Left kidney (tissue), 2 donors: ENCODE measurements around the gene SIRT7. TPM values are rescaled to one million over a fixed set of nuclear protein-coding genes. Genes with fewer than 3 reads are reported as not detected.

ENCODE experiments used
- DNase-seq: peaks from one replicate; pipeline ENCODE4 v3.0.0-alpha.2; 2013
- polyA plus RNA-seq: library from polyadenylated mRNA; unstranded; fragments of 120-200 nt; gene quantifications from one replicate; pipeline ENCODE4 v1.2.1, GENCODE V29; 2013; ENCODE audit not compliant: insufficient read length

Gene SIRT7
- polyA plus RNA-seq, 1 donor: 15.0 TPM

DNA sequence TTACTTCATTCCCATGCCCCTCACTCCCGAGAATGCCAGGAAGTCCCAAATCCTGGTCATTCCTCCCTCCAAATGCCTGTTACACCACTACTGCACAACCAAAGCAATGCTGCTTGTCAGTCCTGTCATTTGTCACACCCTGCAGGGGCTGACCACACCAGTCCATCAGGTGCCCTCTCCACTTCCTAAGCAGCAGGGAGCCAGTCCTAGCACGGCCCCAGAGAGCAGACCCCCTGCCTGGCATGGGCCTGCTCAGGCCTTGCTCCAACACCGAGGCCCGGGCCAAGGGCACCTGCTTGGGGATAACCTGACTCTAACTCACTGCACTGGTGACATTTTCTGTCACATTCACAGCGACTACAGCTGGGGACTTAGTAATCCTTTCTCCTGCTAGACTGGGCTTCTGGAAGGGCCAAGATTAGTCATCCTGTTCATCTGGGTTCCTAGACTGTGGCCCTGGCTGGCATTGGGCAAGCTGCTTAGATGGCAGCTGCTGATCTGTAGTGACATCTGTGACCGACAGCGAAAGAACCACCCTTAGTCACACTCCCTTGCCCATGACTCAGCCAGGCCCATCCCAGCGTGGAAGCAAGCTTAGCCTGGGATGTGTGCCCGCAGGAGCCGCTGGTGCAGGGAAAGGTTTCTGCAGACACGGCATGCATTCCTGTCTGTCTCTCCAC is 32.0 kb downstream of the SIRT7 start:
- no peak for DNase-seq

DNA sequence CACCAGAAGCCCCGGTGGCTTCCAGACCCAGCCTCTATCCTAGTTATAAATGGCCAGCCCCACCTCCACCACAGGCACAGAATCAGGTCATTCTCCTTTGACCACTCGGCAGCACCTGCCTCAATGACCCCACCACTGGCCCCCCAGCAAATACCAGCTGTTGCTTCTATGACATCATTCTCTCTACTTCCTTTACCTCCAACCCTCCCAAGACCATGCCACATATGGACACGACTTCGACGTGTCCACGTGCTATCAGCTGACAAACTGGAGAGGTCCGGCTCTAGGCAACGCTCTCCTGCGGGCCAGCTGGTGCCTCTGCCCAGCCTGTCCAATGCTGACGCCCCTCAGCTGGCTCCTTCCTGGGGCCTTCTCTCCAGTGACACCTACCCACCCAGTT is 32.5 kb downstream of the SIRT7 start:
- DNase-seq: no peak

DNA sequence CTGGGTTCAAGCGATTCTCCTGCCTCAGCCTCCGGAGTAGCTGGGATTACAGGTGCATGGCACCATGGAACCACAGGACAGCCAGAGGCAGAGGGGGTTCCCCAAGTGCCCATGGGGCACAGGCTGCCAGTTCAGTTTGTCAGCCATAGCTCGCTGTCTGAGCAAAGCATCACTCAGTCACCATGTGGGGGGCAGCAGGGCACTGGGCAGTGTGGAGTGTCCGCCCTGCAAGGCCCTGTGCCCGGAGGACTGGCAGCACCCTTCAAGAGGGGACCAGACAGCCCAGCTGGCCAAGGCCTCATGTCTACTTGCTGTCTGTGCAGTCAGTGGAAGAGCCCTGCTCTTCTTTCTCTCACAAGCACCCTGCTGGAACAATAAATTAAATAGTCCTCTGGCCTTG is 33.0 kb downstream of the SIRT7 start:
- no peak for DNase-seq

DNA sequence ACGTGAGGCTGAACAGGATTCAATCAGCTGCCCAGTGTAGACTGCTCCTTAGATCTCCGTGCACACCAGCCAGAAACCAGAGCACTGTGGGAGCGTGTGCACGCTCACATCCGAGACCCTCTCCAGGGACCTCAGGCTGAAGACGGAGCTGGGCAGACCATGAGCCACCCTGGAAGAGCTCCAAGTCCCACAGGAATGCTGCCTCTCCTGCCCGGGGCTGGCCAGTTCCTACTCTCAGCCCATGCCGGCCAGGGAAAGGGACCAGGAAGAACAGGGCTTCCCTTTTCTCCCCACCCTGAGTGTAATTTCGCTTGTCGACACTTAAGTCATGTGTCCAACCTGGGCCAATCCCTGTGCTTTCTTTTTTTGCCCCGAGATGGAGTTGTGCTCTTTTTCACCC is 33.5 kb downstream of the SIRT7 start:
- DNase-seq: no peak

DNA sequence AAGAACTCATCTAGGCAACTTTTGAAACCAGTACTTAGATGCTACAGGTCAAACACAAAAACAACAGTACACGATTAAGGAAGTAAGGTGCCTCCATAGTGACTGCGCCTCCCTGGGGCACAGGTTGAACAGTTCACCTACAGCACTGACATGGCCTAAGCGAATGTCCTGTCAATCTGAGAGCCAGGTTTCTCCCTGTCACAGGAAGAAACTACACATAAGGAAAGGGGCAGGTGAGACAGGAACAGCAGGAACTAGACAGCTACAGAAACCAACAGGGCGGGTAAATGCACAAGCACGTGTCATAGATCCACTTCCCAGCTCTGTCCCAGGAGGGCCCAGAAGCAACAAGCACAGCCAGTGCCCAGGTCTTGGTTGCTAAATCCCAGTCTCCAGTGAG is 38.9 kb downstream of the SIRT7 start:
- DNase-seq: no peak

DNA sequence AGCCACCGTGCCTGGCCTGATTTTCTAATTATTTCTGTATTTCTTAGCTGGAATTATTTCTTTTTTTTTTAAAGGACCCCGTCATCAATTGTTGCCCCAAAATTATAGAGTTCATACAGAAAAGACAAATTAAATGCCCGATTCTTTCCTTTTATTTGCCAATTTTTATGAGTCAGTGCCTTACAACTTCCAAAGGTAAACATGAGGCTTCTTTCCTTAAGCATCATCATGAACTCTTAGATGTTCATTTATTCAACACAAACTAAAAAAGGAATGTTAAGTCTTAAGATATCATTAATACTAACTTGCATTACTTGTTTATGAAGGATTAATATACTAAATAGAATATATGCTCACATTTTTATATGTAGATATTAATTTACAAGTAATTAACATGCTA is 39.7 kb downstream of the SIRT7 start:
- DNase-seq: no peak

DNA sequence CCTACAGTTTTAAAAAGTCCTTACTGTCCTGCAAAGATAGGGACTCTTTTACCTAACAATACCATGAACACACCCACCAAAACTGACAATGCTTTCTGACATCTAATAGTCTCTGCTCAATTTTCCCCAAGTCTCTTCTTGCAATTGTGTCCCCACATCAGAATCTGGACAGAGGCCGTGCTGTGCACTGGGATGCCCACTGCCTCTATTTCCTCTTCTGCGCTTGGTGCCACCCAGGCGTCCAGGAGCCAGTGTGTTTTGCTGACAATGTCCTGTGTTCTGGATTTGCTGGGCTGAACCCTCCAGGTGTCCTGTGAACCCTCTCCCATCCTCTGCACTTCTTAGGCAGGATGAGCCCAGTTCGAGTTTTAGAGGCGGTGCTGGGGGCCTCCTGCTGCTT is 40.4 kb downstream of the SIRT7 start:
- no peak for DNase-seq

DNA sequence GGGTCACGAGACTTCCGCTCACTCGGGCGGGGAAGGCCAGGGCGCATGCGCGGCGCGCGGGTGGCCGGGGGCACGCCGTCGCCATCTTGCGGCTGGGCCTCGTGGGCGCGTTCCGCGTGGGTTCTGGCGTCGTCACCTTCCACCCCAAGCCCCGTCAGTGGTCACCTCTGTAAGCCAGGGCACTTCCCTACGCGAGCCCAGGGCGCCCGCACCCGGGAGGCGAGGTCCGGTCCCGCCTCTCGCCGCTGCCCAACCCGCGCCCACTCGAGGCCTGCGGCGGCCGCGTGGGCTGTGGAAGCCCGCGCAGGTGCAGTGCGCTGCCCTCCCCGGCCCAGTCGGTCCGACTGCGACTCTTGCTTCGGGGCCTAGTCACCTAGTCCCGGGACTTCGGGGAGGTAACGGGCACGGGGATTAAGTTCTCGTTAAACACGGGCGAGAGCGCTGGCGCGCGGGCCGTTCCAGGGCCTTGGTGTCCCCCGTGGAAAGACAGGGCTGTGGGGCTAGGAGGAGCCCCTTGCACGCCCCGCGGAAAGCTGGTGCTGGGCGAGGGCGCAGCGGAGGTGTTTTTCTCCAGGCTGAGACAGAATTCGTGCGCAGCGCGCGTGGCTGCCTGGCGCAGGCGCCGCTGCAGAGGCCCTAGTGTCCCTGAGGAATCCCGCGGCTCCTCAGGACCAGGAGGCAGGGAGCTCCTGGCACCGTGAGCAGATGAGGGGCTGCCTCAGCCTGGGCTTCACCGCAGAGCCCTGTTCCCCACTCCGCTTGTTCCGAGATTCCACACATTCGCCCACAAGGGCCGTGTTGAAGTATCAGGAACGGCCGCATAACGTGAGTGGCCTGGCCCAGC is 46.4 kb downstream of the SIRT7 start:
- peak; percentile 84 for DNase-seq

DNA sequence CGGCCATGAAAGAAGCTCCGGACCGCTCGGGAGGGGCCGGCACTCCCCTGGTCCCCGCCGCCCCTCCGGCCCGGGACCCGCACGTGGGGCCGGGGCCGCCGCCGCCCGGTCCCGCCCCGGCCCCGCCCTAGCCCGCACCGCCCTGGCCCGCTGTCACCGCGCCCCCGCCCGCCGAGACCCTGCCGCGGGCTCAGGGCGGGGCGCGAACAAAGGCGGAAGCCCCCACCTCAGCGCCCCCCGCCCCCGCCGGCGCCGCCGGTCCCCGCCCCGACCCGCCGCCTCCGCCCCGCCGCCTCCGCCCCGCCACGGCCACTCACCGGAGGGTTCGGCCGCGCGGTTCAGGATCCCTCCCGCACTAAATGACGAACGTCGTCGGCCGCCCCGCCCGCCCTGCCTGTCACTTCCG is 47.0 kb downstream of the SIRT7 start, which contains the start of gene ARHGDIA:
ARHGDIA (minus strand) TSS at position 357 of the 406 bp plus-strand sequence. CDS start 1,407 bp downstream, outside the sequence.
- no peak for DNase-seq

DNA sequence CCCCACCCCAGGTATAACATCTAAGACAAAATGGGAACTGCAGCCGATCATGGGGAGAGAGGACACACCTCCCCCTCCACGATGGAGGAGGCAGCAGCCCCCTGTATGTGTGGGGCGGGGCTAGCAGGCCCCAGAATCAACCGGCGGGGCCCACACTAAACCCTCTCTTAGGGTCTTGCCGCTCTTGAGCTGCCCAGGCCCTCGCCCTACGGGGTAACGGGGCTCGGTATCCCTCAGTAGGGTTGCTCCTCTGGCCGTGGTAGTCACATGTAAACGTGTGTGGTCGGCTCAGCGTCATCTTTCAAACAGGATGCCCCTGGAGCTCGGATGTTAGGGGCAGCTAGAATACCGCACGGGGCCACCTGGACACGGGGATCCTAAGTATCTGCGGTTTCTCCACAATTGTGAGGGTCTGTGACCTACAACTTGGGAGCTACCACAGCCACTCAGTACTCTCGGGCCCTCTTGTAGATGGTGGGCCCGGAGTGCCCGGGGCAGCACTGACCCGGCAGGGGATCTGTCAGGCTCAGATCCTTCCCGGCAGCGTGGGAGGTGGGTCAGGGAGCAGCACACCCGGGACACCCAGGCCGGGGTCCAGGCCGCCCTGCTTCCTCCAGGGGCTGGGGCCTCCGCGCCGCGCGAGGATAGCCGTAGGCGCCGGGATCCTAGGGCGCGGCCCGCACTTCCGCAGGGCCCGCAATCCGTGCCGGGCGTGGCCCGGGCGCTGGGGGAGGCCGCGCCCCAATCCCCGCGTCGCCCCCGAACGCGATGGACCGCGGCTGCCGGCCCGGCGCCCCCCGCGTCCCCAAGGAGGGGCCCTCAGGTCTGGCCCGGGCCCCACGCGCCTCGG is 47.6 kb downstream of the SIRT7 start:
- no peak for DNase-seq

DNA sequence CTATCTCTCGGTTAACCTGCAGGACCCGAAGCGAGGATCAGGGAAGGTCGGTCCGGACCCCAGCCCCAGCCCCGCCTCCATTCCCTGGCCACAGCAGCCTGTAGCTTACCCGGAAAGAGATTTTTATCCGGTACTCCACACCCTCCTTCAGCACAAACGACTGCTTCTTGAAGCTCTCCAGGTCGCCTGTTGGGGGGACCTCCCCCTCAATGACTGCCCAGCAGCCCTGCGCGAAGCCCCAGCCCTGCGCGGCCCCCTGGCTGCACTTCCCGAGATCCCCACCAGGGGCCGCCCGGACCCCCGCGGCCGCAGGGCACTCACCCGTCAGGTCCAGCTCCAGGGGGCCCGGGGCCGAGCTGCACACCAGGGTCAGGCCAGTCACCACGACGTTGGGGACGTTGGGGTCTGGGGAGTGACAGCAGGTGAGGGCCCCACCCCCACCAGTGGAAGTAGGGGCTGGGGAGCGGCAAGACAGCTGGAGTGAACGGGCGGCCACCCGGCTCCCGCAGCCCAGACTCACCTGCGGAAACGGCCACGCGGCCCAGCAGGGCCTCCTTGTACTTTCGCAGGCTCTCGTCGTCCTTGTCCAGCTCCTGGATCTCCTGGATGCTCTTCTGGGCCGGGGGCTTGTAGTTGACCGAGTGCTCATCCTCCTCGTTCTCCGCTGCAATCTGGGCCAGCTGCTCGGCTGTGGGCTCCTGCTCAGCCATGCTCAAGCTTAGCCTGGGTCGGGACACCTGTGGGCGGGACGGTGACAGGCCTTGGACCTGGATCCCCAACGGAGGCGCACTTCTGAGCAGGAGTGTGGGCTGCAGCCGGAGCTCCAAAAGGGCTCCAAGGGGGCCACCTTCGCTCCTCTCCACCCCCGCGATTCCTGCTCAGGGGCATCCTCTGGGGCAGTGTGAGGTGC is 48.5 kb downstream of the SIRT7 start:
- DNase-seq: no peak

DNA sequence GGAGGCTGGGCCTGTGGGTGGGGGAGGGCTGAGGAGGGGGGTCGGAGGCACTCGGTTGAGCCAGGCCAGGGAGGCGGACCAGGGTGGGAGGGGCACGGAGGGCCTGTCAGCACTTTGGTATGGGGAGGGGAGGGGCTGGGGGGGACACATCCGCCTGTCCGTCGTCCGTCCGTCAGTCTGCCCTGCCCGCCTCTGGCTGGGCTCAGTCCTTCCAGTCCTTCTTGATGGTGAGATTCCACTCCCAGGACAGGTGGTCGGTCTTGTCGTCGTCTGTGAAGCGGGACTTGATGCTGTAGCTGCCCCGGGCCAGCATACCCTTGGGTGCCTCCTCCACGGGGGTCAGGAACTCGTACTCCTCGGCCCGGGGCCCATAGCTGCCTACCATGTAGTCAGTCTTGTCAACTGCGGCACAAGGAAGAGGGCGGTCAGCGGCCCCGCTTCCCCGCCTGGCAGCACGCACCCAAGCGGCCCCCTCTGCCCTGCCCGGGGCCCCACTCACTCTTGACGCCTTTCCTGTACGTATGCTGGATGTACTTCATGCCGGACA is 49.2 kb downstream of the SIRT7 start:
- no peak for DNase-seq

DNA sequence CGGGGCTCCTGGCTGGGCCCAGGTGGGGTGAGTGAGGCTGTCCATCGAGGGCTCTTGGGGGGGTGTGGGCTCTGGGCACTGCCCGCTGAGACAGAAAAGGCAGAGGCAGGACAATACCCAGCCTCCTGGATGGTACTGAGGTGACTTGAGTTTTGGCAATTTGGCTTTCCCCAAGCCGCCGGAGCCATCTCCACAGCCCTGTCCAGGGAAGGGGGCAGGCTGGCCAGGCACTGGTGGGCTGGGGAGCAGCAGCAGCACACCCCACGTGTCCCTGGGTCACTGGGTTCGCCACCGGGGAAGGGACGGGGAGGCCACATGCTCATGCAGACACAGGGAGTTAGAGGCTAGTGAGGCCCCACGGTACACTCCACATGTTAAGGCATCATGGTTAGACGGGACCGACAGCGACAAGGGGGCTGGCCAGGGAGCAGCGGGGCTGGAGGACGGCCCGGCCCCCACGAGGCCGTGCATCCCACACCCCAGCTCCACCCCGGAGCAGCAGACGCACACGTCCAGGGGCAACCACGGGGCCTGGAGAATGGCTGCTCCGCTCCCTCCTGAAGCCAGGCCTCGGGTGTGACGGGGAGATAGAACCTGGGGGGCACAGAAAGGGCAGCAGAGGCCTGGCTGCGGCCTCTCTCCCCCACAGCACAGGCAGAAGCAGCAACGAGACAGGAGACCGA is 49.8 kb downstream of the SIRT7 start:
- DNase-seq: no peak

DNA sequence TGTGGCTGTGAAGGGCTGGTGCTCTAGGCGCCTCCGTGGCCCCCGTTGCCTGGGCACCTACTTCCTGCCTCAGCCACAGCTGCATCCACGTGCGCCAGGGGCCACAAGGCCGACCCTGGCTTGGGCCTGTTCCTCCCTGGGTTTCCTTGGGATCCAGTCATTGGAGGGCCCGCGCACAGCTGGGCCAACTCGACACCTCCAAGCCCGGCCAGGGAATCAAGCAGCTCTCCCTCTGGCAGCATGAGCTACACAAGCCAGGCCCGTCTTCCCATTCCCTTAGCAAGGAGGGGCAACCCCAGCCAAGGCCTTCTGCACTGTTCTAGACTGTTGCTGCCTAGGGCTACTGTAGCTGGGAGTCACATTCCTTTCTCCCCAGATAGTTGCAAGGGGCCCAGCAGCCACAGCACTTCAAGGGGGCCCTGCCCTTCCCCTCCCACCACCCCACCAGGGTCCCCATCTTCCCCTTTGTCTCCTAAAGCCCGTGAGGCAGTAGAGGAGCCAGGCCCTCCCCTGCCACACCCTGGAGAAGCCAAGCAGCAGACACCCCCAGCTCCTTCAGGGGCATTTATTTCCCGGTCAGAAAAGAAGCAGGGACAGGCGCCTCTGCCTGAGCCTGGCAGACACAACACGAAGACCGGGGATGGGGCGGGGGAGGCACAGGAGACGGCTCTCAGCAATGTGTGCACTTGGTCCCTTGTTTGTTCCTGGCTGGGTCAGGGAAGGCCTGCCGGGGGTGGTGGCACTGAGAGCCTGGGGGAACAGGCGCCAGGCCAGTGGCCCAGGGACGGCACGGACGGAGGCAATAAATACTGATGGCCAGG is 50.6 kb downstream of the SIRT7 start:
- DNase-seq: no peak

DNA sequence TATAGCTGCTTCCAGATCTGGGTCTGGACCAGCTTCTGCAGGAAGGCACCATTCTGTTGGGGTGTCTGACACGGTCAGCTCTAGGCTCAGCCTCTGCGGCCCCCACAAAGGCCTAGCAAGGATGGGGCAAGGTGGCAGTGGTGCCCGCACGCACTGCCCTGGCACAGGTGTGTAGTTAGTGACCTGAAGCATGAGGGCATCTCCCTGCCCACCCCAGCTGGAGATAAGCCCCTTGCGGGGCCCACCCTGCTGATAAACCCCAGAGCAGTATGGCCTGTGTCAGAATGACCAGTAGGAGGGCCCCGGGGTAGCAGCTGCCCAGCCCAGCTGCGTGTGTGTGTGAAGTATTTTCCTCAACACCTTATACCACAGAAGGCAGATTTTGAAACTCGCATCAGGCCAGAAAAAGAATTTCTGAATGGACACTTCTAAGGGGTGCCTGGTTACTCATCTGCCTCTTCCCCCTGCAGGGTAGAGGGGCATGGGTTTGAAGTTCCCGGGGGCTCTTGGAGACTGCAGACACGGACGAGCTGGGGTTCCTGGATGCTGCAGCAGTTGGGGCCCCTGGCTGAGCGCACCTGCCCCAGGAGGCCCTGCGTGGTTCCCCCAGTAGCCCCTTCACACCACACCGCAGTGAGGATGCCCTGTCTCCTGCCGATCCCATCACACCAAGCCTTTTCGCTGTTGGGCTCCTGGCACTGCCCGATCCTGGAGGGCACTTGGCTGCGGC is 51.4 kb downstream of the SIRT7 start:
- no peak for DNase-seq

DNA sequence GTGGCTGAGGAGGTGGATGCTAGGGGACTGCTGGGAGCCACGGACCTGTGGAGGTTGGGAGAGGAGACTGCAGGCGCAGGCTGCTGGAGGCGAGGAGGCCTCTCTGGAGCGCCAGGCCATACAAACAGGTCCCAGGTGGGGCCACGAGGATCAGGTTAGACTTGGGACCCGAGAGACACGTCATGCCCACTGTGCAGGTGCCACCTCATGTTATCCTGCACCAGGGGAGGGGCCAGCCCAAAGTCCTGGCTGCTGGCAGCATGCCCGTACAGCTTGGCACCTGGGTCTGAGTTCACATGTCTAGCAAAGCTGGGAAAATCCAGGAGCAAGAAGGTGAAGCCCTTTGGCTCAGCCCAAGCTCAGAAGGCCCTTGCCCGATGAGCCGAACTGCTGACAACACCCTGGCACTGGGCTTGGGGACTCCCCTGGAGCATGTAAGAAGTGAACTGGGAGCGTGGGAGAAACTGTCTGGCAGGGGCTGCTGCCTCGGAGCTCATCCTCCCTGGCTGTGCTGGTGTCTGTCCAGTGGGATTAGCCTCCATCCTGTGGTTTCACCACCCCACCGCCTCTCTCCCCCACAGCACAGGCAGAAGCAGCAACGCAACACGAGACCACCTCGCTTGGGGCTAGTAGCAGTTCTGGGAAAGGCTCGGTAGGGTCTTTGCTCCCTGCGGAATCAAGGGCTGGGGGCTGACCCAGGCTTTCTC is 52.1 kb downstream of the SIRT7 start:
- DNase-seq: no peak

DNA sequence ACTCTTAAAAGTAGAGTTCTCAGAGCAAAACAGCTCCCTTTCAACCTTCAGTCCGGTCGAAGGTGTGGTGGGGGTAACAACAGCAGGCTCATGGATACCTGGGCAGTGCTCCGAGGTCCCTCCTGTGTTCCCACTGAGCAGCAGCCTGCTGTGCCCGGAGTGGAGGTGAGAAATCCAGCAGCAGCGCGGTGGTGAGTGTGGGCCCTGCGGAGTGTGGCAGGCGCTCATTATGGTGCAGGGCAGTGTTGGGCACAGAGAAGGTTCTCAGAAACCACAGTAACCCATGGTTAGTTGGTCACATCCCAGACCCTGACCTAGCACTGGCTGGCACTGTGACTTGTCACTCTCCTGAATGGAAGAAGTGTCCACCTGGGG is 52.6 kb downstream of the SIRT7 start:
- no peak for DNase-seq
